Stimulated activated CD8-positive, alpha-beta memory T cell treated with anti-CD3 and anti-CD28 coated beads, Interleukin-7, amount 100 ng/mL, for 48 hours (primary cell): ENCODE data around the gene FRAS1.
"Not testable (repeated sequence)": the region's sequence is repeated elsewhere in the genome, so short reads cannot be mapped to it uniquely, and the experiment has no call there.

ENCODE experiments used
- DNase-seq, 2 donors: peaks; one replicate each; pipeline ENCODE4 v3.0.0-alpha.2; 2020; ENCODE audit warnings: low read depth in 1 of 2; ENCODE audit errors: extremely low read depth in 1 of 2

Gene FRAS1

GRCh38 chr4:78057600-78058550 lies 752 bp downstream of the FRAS1 start:
- DNase-seq, result no peak

- no peak for DNase-seq
Observed at GRCh38 chr4:78058591-78059523, 1.7 kb downstream of the FRAS1 start.

GRCh38 chr4:78059524-78059889 lies 2.4 kb downstream of the FRAS1 start:
- DNase-seq, result no peak

- DNase-seq, result no peak
Observed at GRCh38 chr4:78059938-78060337, 2.8 kb downstream of the FRAS1 start.

GRCh38 chr4:78061939-78062570 lies 4.9 kb downstream of the FRAS1 start:
- no peak for DNase-seq

GRCh38 chr4:78065508-78066192 lies 8.5 kb downstream of the FRAS1 start:
- DNase-seq, result no peak

- no peak for DNase-seq
Observed at GRCh38 chr4:78068481-78068880, 11.4 kb downstream of the FRAS1 start.

- no peak for DNase-seq
Observed at GRCh38 chr4:78069319-78069718, 12.2 kb downstream of the FRAS1 start.

- no peak for DNase-seq
Observed at GRCh38 chr4:78069859-78070258, 12.7 kb downstream of the FRAS1 start.

- DNase-seq, result no peak
Observed at GRCh38 chr4:78070731-78071282, 13.7 kb downstream of the FRAS1 start.

- DNase-seq, result no peak
Observed at GRCh38 chr4:78074759-78075158, 17.6 kb downstream of the FRAS1 start.

GRCh38 chr4:78075986-78076385 lies 18.9 kb downstream of the FRAS1 start:
- no peak for DNase-seq

GRCh38 chr4:78078101-78078500 lies 21.0 kb downstream of the FRAS1 start:
- DNase-seq, result no peak

GRCh38 chr4:78079726-78080430 lies 22.8 kb downstream of the FRAS1 start:
- no peak for DNase-seq

GRCh38 chr4:78081541-78081940 lies 24.4 kb downstream of the FRAS1 start:
- no peak for DNase-seq

- DNase-seq, result no peak
Observed at GRCh38 chr4:78083035-78083434, 25.9 kb downstream of the FRAS1 start.

GRCh38 chr4:78091534-78091933 lies 34.4 kb downstream of the FRAS1 start:
- no peak for DNase-seq

- not testable (repeated sequence) for DNase-seq
Observed at GRCh38 chr4:78092350-78092749, 35.2 kb downstream of the FRAS1 start.

GRCh38 chr4:78092850-78093249 lies 35.7 kb downstream of the FRAS1 start:
- DNase-seq, result no peak

GRCh38 chr4:78095081-78095480 lies 38.0 kb downstream of the FRAS1 start:
- no peak for DNase-seq
